Measurements from ENCODE around the gene PLA2G15. TPM values are rescaled to one million over a fixed set of nuclear protein-coding genes. Genes with fewer than 3 reads are reported as not detected.
A peak's percentile ranks its signal among the peaks of the same experiment; 100 is the strongest.

PLA2G15 gene
- total RNA-seq, 1 donor from 2014 or later, result 20.9 TPM

DNA sequence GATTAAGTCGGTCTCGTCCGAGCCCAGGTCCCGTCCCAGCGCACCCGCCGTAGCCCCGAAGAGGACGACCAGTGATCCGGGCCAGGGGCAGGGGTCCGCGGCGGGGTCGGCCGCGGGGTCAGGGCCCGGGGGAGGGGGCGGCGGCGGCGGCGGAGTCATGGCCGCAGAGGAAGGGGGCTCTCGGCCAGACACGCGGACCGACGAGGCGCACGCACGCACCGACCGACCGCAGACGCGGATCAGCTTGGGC, 9.4 kb upstream of the PLA2G15 start, which contains the start of gene ESRP2:
Gene ESRP2, minus strand, starts transcription at position 241 of the 250 bp plus-strand sequence. Its CDS starts 82 bp downstream, at position 159.
- DNase-seq (ENCODE audit: low spot score, unreplicated experiment), result no peak
- Mint-ChIP-seq H3K27ac (peak within 1 kb of the TSS; percentile 98), H3K4me1 (ENCODE audit: low read depth) (peaks cover 28% of the 10 kb centered on the region), H3K27me3 (no peaks in the 10 kb centered on the region), H3K9me3 (ENCODE audit: low read depth) (peaks cover 3% of the 10 kb centered on the region), H3K4me3 (ENCODE audit: low read depth) (peak within 1 kb of the TSS; percentile 87), H3K36me3 (ENCODE audit: insufficient read depth) (peaks cover 10% of the 10 kb centered on the region)
- no peak for TF ChIP-seq CTCF (IDR thresholded peaks at IDR 0.05; ENCODE audit: unreplicated experiment)

- H3K36me3 Mint-ChIP-seq (ENCODE audit: insufficient read depth), result peaks cover 9% of the 10 kb centered on the region
- no peaks in the 10 kb centered on the region for H3K27me3 Mint-ChIP-seq
- peak; percentile 67 for DNase-seq (ENCODE audit: low spot score, unreplicated experiment)
- peaks cover 28% of the 10 kb centered on the region for H3K4me1 Mint-ChIP-seq (ENCODE audit: low read depth)
- peak overlapping the region; percentile 98 for H3K27ac Mint-ChIP-seq
- peaks cover 3% of the 10 kb centered on the region for H3K9me3 Mint-ChIP-seq (ENCODE audit: low read depth)
- H3K4me3 Mint-ChIP-seq (ENCODE audit: low read depth), result peak overlapping the region; percentile 87
- TF ChIP-seq CTCF (IDR thresholded peaks at IDR 0.05; ENCODE audit: unreplicated experiment), result no peak
These were observed 8.9 kb upstream of the PLA2G15 start for GRCh38 chr16:68236137-68236825.

DNA sequence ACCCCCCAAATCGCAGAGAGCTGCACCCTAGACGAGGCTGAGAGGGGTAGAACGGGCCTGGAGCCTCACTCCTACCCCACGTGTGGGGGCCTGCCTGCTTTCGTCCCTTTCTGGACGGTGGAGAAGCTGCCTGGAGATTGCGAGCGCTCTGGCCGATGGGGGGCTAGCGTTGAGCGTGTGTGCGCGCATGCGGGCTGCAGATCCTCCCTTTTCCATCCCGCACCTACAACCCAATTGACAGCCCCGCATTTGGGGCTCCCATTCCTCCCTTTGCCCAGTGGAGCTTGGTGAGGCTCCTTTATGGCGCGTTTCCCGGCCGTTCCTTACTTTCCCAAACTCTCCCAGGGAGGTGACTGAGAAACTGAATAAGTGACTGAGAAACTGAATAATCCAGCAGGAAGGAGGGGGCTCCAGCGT, 8.3 kb upstream of the PLA2G15 start:
- Mint-ChIP-seq H3K27ac (peak overlapping the region; percentile 98), H3K4me3 (ENCODE audit: low read depth) (peak overlapping the region; percentile 87), H3K27me3 (no peaks in the 10 kb centered on the region), H3K4me1 (ENCODE audit: low read depth) (peaks cover 28% of the 10 kb centered on the region), H3K36me3 (ENCODE audit: insufficient read depth) (peaks cover 9% of the 10 kb centered on the region), H3K9me3 (ENCODE audit: low read depth) (peaks cover 3% of the 10 kb centered on the region)
- DNase-seq (ENCODE audit: low spot score, unreplicated experiment), result no peak
- no peak for TF ChIP-seq CTCF (IDR thresholded peaks at IDR 0.05; ENCODE audit: unreplicated experiment)

GRCh38 chr16:68237243-68238028, 7.7 kb upstream of the PLA2G15 start:
- DNase-seq (ENCODE audit: low spot score, unreplicated experiment), result peak; percentile 97
- Mint-ChIP-seq H3K27ac (peak overlapping the region; percentile 98), H3K27me3 (no peaks in the 10 kb centered on the region), H3K4me1 (ENCODE audit: low read depth) (peaks cover 28% of the 10 kb centered on the region), H3K36me3 (ENCODE audit: insufficient read depth) (peaks cover 9% of the 10 kb centered on the region), H3K4me3 (ENCODE audit: low read depth) (peak overlapping the region; percentile 87), H3K9me3 (ENCODE audit: low read depth) (peaks cover 3% of the 10 kb centered on the region)
- TF ChIP-seq CTCF (IDR thresholded peaks at IDR 0.05; ENCODE audit: unreplicated experiment), result no peak

DNA sequence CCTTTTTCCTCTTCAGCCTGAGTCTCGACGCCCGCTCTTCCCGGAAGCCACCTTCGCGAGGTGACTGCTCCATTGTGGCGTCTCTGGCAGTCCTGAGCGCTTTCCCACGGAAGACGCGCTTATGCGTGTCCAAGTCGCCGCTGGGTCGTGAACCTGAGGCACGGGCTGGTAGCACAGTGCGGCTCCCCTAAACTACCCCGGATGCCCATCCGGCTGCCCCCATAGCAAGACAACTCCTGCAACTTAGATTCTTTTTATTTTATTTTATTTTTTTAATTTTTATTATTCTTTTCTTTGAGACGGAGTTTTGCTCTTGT, 7.2 kb upstream of the PLA2G15 start:
- Mint-ChIP-seq H3K36me3 (ENCODE audit: insufficient read depth) (peaks cover 8% of the 10 kb centered on the region), H3K9me3 (ENCODE audit: low read depth) (peaks cover 3% of the 10 kb centered on the region), H3K4me1 (ENCODE audit: low read depth) (peaks cover 26% of the 10 kb centered on the region), H3K27ac (peak overlapping the region; percentile 98), H3K4me3 (ENCODE audit: low read depth) (peak overlapping the region; percentile 87), H3K27me3 (no peaks in the 10 kb centered on the region)
- TF ChIP-seq CTCF (IDR thresholded peaks at IDR 0.05; ENCODE audit: unreplicated experiment), result no peak
- DNase-seq (ENCODE audit: low spot score, unreplicated experiment), result no peak
